Bronchial epithelial cell (primary cell): ENCODE results near the gene TMEM132D. TPM values are rescaled to one million over a fixed set of nuclear protein-coding genes. Genes with fewer than 3 reads are reported as not detected.

Source experiments
- DNase-seq: peaks from one replicate; pipeline ENCODE4 v3.0.0-alpha.2; 2010; ENCODE audit warnings: low read depth
- FAIRE-seq: peaks from 2 replicates; lab custom pipeline; 2011; peaks lifted over from hg19 to GRCh38; lab: Jason Lieb, UNC
- H3K27me3 ChIP-seq: 2 replicates; pipeline ENCODE4 v1.5.1; 2011; ENCODE audit warnings: low read length; ENCODE audit not compliant: control insufficient read depth, insufficient read depth
- H3K36me3 ChIP-seq: 2 replicates; pipeline ENCODE4 v1.5.1; 2011; ENCODE audit warnings: low read length; ENCODE audit not compliant: control insufficient read depth, insufficient read depth
- H3K4me3 ChIP-seq: 2 replicates; pipeline ENCODE4 v1.5.1; 2011; ENCODE audit warnings: mild to moderate bottlenecking, low read depth, low read length, control low read depth
- total RNA-seq: library from RNA; depleted of rRNA; stranded (reverse); fragments of >200 nt; gene quantifications from 2 replicates; pipeline ENCODE4 v1.2.1, GENCODE V29; 2014
- TF ChIP-seq, protein P1 (sequence below): IDR thresholded peaks from 2 replicates; pipeline ENCODE4 v1.5.1; 2011; ENCODE audit warnings: mild to moderate bottlenecking, moderate library complexity, low read length, control low read depth, inconsistent platforms; ENCODE audit not compliant: insufficient read depth, severe bottlenecking

The TMEM132D gene
- total RNA-seq, 1 donor from 2014 or later, result not detected

GRCh38 chr12:129579879-129580278 lies 323.9 kb downstream of the TMEM132D start:
- Histone ChIP-seq H3K27me3 (no peaks in the 10 kb centered on the region), H3K4me3 (no peak overlapping the region), H3K36me3 (no peaks in the 10 kb centered on the region)
- TF ChIP-seq, protein P1, sequence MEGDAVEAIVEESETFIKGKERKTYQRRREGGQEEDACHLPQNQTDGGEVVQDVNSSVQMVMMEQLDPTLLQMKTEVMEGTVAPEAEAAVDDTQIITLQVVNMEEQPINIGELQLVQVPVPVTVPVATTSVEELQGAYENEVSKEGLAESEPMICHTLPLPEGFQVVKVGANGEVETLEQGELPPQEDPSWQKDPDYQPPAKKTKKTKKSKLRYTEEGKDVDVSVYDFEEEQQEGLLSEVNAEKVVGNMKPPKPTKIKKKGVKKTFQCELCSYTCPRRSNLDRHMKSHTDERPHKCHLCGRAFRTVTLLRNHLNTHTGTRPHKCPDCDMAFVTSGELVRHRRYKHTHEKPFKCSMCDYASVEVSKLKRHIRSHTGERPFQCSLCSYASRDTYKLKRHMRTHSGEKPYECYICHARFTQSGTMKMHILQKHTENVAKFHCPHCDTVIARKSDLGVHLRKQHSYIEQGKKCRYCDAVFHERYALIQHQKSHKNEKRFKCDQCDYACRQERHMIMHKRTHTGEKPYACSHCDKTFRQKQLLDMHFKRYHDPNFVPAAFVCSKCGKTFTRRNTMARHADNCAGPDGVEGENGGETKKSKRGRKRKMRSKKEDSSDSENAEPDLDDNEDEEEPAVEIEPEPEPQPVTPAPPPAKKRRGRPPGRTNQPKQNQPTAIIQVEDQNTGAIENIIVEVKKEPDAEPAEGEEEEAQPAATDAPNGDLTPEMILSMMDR, result no peak
- FAIRE-seq, result no peak
- no peak for DNase-seq

DNA sequence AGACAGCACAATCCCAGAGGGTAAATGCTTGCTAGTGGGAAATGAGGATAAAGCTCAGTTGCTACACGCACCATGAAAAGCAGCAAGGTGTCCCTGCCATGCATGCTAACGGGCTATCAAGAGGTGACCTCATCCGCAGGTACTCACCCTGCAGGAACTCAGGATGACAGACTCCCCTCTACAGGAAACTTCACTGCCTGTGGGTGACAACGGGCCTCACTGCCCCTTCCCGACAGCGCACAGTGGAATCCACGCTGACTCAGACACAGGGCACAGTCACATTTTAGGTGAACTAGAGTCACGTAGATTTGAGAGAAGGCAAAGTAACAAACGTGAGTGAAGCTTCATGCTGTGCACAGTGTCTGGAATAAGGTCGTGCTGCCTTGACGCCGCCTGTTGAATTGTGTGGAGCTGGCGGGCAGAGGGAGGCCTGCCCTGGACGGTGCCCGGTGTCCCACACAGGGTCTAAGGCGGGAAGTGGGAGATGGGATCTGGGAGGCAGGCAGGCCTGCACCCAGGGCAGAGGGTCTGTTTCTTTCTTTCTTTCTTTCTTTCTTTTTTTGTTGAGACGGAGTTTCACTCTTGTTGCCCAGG lies 331.8 kb downstream of the TMEM132D start:
- FAIRE-seq (no peak), DNase-seq (no peak)
- TF ChIP-seq, protein P1, result no peak
- Histone ChIP-seq H3K36me3 (no peaks in the 10 kb centered on the region), H3K27me3 (no peaks in the 10 kb centered on the region), H3K4me3 (no peak overlapping the region)

DNA sequence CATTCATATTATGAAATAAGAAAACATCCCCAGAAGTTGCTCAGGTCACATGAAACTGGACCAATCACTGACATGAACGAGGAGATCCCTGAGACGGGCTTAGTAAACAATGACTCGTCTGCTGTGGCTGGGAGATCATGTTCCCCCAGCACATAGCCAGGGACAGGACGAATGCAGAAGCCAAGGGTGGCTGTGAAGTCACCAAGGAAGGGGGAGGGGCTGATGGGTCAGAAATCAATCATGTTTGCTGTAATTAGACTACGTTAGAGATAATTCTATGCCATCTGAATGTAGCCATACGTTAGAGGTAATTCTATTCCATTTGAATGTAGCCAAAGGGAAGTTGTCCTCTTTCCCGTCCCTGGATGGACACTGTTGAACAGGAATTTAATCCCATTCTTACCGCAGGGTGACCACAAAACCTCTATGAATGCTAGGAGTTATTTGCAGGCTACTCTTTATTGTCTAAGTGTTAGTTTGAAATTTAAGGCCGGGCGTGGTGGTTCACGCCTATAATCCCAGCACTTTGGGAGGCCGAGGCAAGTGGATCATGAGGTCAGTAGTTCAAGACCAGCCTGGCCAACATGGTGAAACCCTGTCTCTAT lies 332.9 kb downstream of the TMEM132D start:
- FAIRE-seq, result no peak
- no peak for DNase-seq
- Histone ChIP-seq H3K27me3 (no peaks in the 10 kb centered on the region), H3K36me3 (no peaks in the 10 kb centered on the region), H3K4me3 (no peak overlapping the region)
- TF ChIP-seq, protein P1, result no peak

- Histone ChIP-seq H3K4me3 (no peak overlapping the region), H3K27me3 (no peaks in the 10 kb centered on the region), H3K36me3 (no peaks in the 10 kb centered on the region)
- TF ChIP-seq, protein P1, result no peak
- FAIRE-seq (no peak), DNase-seq (no peak)
Observed at GRCh38 chr12:129566800-129567199, 337.0 kb downstream of the TMEM132D start.

- H3K4me3 ChIP-seq, result no peak overlapping the region
- H3K36me3 ChIP-seq, result no peaks in the 10 kb centered on the region
- FAIRE-seq, result no peak
- no peak for DNase-seq
- H3K27me3 ChIP-seq, result no peaks in the 10 kb centered on the region
- TF ChIP-seq, protein P1, result no peak
Observed at GRCh38 chr12:129564768-129565167, 339.1 kb downstream of the TMEM132D start.
